Activated CD8-positive, alpha-beta memory T cell treated with anti-CD3 and anti-CD28 coated beads, Interleukin-2, amount 50 U/mL, for 48 hours (primary cell): ENCODE measurements around the gene NR0B2.
"Not testable (repeated sequence)": the region's sequence is repeated elsewhere in the genome, so short reads cannot be mapped to it uniquely, and the experiment has no call there.

Source experiments
- DNase-seq: peaks from one replicate; pipeline ENCODE4 v3.0.0-alpha.2; 2020

Gene NR0B2

GRCh38 chr1:26913754-26914619 is at the start of gene NR0B2:
NR0B2 (minus strand) TSS chr1:26913975; CDS start chr1:26913940, 35 bp downstream.
- DNase-seq, result no peak

- DNase-seq, result no peak
Measured at GRCh38 chr1:26961826-26962225, 48.1 kb upstream of the NR0B2 start.

GRCh38 chr1:26960625-26960966 is 46.8 kb upstream of the NR0B2 start:
- no peak for DNase-seq

GRCh38 chr1:26959722-26960624 is 46.2 kb upstream of the NR0B2 start, which contains the start of gene KDF1:
KDF1 (minus strand) TSS chr1:26960468; CDS start chr1:26952380, 8,088 bp downstream.
- peak; percentile 59 for DNase-seq

- DNase-seq, result no peak
Measured at GRCh38 chr1:26959270-26959669, 45.5 kb upstream of the NR0B2 start.

GRCh38 chr1:26957306-26957705 is 43.5 kb upstream of the NR0B2 start:
- DNase-seq, result no peak

GRCh38 chr1:26956321-26956720 is 42.5 kb upstream of the NR0B2 start:
- no peak for DNase-seq

GRCh38 chr1:26953374-26953773 is 39.6 kb upstream of the NR0B2 start:
- no peak for DNase-seq

- no peak for DNase-seq
Measured at GRCh38 chr1:26951821-26952497, 38.2 kb upstream of the NR0B2 start.

- DNase-seq, result no peak
Measured at GRCh38 chr1:26951216-26951615, 37.4 kb upstream of the NR0B2 start.

- no peak for DNase-seq
Measured at GRCh38 chr1:26950602-26951001, 36.8 kb upstream of the NR0B2 start.

GRCh38 chr1:26949926-26950319 is 36.1 kb upstream of the NR0B2 start:
- DNase-seq, result no peak

GRCh38 chr1:26949266-26949925 is 35.6 kb upstream of the NR0B2 start:
- DNase-seq, result no peak

GRCh38 chr1:26948725-26949057 is 34.9 kb upstream of the NR0B2 start:
- DNase-seq, result not testable (repeated sequence)

GRCh38 chr1:26946270-26946669 is 32.5 kb upstream of the NR0B2 start:
- DNase-seq, result no peak

- DNase-seq, result no peak
Measured at GRCh38 chr1:26945728-26946127, 32.0 kb upstream of the NR0B2 start.

- no peak for DNase-seq
Measured at GRCh38 chr1:26945138-26945537, 31.4 kb upstream of the NR0B2 start.

- DNase-seq, result no peak
Measured at GRCh38 chr1:26942656-26943055, 28.9 kb upstream of the NR0B2 start.

- DNase-seq, result no peak
Measured at GRCh38 chr1:26941311-26941710, 27.5 kb upstream of the NR0B2 start.

- DNase-seq, result no peak
Measured at GRCh38 chr1:26938659-26939025, 24.9 kb upstream of the NR0B2 start.

GRCh38 chr1:26938004-26938658 is 24.4 kb upstream of the NR0B2 start:
- no peak for DNase-seq

- DNase-seq, result no peak
Measured at GRCh38 chr1:26936823-26937222, 23.0 kb upstream of the NR0B2 start.
